Endothelial cell of umbilical vein (primary cell): Measurements from ENCODE around the gene EVC. TPM values are rescaled to one million over a fixed set of nuclear protein-coding genes. Genes with fewer than 3 reads are reported as not detected.

Source experiments
- BruUV-seq: library from RNA; stranded (reverse); fragments of 400-500 nt; replicated peaks from 2 replicates; lab custom pipeline; 2021; lab: Mats Ljungman, UMichigan
- CTCF ChIA-PET: fragments of 300-600, 350-600 bp; sonication (Branson Sonifier 250); formaldehyde crosslinking; loops from one replicate; lab custom pipeline; 2021; ENCODE audit warnings: antibody characterized with exemption, inconsistent platforms; lab: Charles Lee
- POLR2A ChIA-PET: fragments of 300-600, 350-600 bp; sonication (Branson Sonifier 250); formaldehyde crosslinking; loops from one replicate; lab custom pipeline; 2021; ENCODE audit warnings: antibody characterized with exemption, inconsistent platforms; lab: Charles Lee
- DNase-seq: peaks from one replicate; pipeline ENCODE4 v3.0.0-alpha.2; 2011; ENCODE audit warnings: low read depth, low spot score
- FAIRE-seq: peaks from 2 replicates; lab custom pipeline; 2011; peaks lifted over from hg19 to GRCh38; lab: Jason Lieb, UNC
- H2AFZ ChIP-seq: 2 replicates; pipeline ENCODE4 v1.6.0; 2012; ENCODE audit warnings: low read depth, low read length, control low read depth, inconsistent platforms
- H3K27ac ChIP-seq: 2 replicates; pipeline ENCODE4 v1.5.1; 2011; ENCODE audit warnings: low read depth, mild to moderate bottlenecking, control low read depth, low read length, moderate library complexity; ENCODE audit not compliant: insufficient read depth
- H3K27me3 ChIP-seq, 2 experiments: 2 replicates each; pipeline versions ENCODE4 v1.6.0 to v1.6.1; 2011; ENCODE audit warnings: low read length in 2 of 2, mixed read lengths in 1 of 2; ENCODE audit not compliant: control insufficient read depth in 2 of 2, insufficient read depth in 2 of 2
- H3K36me3 ChIP-seq, 2 experiments: 2 replicates in 1 of 2; 3 replicates in 1 of 2; pipeline ENCODE4 v1.5.1; 2011; ENCODE audit warnings: low read length in 2 of 2, mild to moderate bottlenecking in 1 of 2, moderate library complexity in 1 of 2; ENCODE audit not compliant: control insufficient read depth in 2 of 2, insufficient read depth in 2 of 2; ENCODE audit errors: extremely low read depth in 1 of 2
- H3K4me1 ChIP-seq: 3 replicates; pipeline ENCODE4 v1.5.1; 2011; ENCODE audit warnings: mild to moderate bottlenecking, low read length; ENCODE audit not compliant: control insufficient read depth, insufficient read depth; ENCODE audit errors: extremely low read depth
- H3K4me2 ChIP-seq: 2 replicates; pipeline ENCODE4 v1.6.1; 2011; ENCODE audit warnings: low read length, control low read depth, mixed read lengths; ENCODE audit not compliant: insufficient read depth
- H3K4me3 ChIP-seq, 3 experiments: fragments of 200-600 bp in 1 of 3; sonication (generic), shearing (Covaris generic) in 1 of 3; replicated peaks in 1 of 3; 2 replicates each; pipeline ENCODE4 v1.5.1; 2011 to 2016; ENCODE audit warnings: control low read depth in 3 of 3, low read length in 3 of 3, mild to moderate bottlenecking in 2 of 3, inconsistent platforms in 1 of 3, low read depth in 1 of 3, moderate library complexity in 1 of 3; ENCODE audit not compliant: insufficient read depth in 1 of 3
- H3K79me2 ChIP-seq: 2 replicates; pipeline ENCODE4 v1.6.0; 2012; ENCODE audit warnings: low read length, inconsistent platforms; ENCODE audit not compliant: control insufficient read depth, insufficient read depth
- H3K9ac ChIP-seq: replicated peaks from 2 replicates; pipeline ENCODE3; 2011; ENCODE audit warnings: low read length, control low read depth; ENCODE audit not compliant: insufficient read depth; ENCODE audit errors: extremely low read depth
- H3K9me1 ChIP-seq: replicated peaks from 3 replicates; pipeline ENCODE4 v1.6.0; 2011; ENCODE audit warnings: mild to moderate bottlenecking, low read length; ENCODE audit not compliant: control insufficient read depth, insufficient read depth; ENCODE audit errors: extremely low read depth
- H3K9me3 ChIP-seq: replicated peaks from 2 replicates; pipeline ENCODE4 v1.5.1; 2012; ENCODE audit warnings: low read length, inconsistent platforms; ENCODE audit not compliant: control insufficient read depth, insufficient read depth
- H4K20me1 ChIP-seq: replicated peaks from 2 replicates; pipeline ENCODE3; 2011; ENCODE audit warnings: mild to moderate bottlenecking, low read length; ENCODE audit not compliant: control insufficient read depth, insufficient read depth; ENCODE audit errors: extremely low read depth
- FOS ChIP-seq: IDR thresholded peaks from 2 replicates; pipeline ENCODE4 v1.6.1; 2011; ENCODE audit warnings: mild to moderate bottlenecking, low read length, moderate library complexity, borderline replicate concordance; ENCODE audit not compliant: insufficient read depth
- dilution Hi-C: fragments of 300-500 bp; cut with MboI; formaldehyde crosslinking; loops from one replicate; pipeline ENCODE4 v1.15.0; 2019; ENCODE audit warnings: low sequenced_read_pairs; ENCODE audit not compliant: extremely low pct_ligation_motif_present
- intact Hi-C: fragments of 100-400 bp; cut with micrococcal nuclease; formaldehyde crosslinking; loops from one replicate; pipeline ENCODE4 v1.10.0; 2022
- polyA plus RNA-seq, 4 experiments: library from polyadenylated mRNA; depleted of rRNA in 3 of 4; stranded (reverse) in 3 of 4; unstranded in 1 of 4; fragments of >200 nt; gene quantifications; 2 replicates each; pipeline versions ENCODE4 v1.2.1 to v1.2.3, GENCODE V29; 2011 to 2012; ENCODE audit warnings: missing spikeins in 1 of 4
- total RNA-seq: library from RNA; stranded (reverse); gene quantifications from 2 replicates; pipeline ENCODE4 v1.2.3, GENCODE V29; 2021
- TF ChIP-seq, protein P1 (sequence below), 2 donors: IDR thresholded peaks; 1 replicate in 1 of 2; 2 replicates in 1 of 2; pipeline ENCODE4 v1.5.1; 2011; ENCODE audit warnings: low read length in 2 of 2, mild to moderate bottlenecking in 2 of 2, moderate library complexity in 2 of 2, control low read depth in 1 of 2, inconsistent platforms in 1 of 2, low read depth in 1 of 2; ENCODE audit not compliant: insufficient read depth in 1 of 2; ENCODE audit errors: extremely low read depth in 1 of 2

EVC gene
- total and polyA plus RNA-seq, 2 donors (not counting 3 experiments of a cell fraction or from before 2014, with no cell fraction given): 6.3 to 31.6 TPM

DNA sequence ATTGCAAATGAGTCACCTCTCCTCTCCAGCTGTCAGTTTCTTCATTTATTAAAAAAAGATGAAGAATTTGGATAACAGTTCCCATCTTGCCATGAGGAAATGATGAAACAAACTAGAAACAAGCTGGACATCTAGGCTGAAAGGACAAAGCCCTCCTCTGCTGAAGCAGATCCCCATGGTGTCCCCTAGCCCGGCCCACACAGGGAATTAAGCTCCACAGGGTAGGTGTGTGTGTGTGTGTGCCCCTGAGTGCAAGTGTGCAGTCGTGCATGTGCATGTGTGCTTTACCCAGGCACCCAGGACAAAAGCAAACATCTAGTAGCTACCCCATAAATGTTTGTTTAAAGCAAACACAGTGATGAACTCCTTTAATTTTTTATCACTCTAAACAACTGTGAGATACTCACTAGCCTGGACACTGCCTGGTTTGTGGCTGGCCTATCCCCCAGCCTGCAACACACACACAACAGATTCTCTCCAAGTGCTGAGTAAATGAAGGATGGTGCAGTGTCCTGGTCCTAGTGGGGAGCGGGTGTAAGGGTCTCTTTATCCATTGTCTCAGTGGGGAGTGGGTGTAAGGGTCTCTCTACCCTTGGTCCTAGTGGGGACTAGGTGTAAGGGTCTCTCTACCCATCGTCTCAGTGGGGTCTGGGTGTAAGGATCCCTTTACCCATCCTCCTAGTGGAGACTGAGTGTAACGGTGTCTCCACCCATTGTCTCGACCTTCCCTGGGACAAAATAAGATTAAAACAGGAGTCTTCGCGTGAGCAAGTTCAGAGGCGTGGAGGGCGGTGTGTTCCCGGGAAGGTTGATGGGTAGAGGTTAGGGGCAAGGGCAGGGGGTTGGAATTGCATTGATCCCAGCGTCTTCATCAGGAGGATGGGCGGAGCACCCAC lies 688 bp upstream of the EVC start:
- H3K9ac ChIP-seq: peak overlapping the region; percentile 54
- no peak for TF ChIP-seq FOS
- TF ChIP-seq, protein P1, sequence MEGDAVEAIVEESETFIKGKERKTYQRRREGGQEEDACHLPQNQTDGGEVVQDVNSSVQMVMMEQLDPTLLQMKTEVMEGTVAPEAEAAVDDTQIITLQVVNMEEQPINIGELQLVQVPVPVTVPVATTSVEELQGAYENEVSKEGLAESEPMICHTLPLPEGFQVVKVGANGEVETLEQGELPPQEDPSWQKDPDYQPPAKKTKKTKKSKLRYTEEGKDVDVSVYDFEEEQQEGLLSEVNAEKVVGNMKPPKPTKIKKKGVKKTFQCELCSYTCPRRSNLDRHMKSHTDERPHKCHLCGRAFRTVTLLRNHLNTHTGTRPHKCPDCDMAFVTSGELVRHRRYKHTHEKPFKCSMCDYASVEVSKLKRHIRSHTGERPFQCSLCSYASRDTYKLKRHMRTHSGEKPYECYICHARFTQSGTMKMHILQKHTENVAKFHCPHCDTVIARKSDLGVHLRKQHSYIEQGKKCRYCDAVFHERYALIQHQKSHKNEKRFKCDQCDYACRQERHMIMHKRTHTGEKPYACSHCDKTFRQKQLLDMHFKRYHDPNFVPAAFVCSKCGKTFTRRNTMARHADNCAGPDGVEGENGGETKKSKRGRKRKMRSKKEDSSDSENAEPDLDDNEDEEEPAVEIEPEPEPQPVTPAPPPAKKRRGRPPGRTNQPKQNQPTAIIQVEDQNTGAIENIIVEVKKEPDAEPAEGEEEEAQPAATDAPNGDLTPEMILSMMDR (IDR thresholded peaks at IDR 0.05; ENCODE audit: extremely low read depth in 1 of 2, insufficient read depth in 1 of 2, low read depth in 1 of 2, low read length in 2 of 2): peak in 1 of 2 donors; percentile 50
- peaks cover 24% of the 10 kb centered on the region for H3K4me1 ChIP-seq
- no peaks in the 10 kb centered on the region for H4K20me1 ChIP-seq
- peak overlapping the region; percentile 97 for H2AFZ ChIP-seq
- dilution Hi-C loops: no loop called here
- H3K36me3 ChIP-seq: no peaks in the 10 kb centered on the region
- peak overlapping the region; percentile 41 to 52 (median 44) for H3K4me3 ChIP-seq
- no peaks in the 10 kb centered on the region for H3K9me1 ChIP-seq
- peak overlapping the region; percentile 68 for H3K27ac ChIP-seq
- DNase-seq: peak; percentile 44
- FAIRE-seq: peak; percentile 64
- H3K79me2 ChIP-seq: peaks cover 24% of the 10 kb centered on the region
- CTCF ChIA-PET: interaction anchor here (0.8 to 2.8 kb wide), 4 partner anchors 12 to 81 kb away, joined by 3 to 9 read pairs (median 4); no protein-coding TSS in a partner anchor
- intact Hi-C loops: loop anchor here (2.0 kb wide), 1 partner anchor 80 kb away; no protein-coding TSS in a partner anchor
- H3K4me2 ChIP-seq: peak overlapping the region; percentile 70
- BruUV-seq: no TSS peak
- no peaks in the 10 kb centered on the region for H3K27me3 ChIP-seq
- POLR2A ChIA-PET: no interaction called here
- no peaks in the 10 kb centered on the region for H3K9me3 ChIP-seq
